SIG-M5 (cell line): ENCODE measurements around the gene PSMD13.

Experiments used
- DNase-seq: peaks from one replicate; lab custom pipeline; 2025; lab: John Stamatoyannopoulos, UW

PSMD13 gene

DNA sequence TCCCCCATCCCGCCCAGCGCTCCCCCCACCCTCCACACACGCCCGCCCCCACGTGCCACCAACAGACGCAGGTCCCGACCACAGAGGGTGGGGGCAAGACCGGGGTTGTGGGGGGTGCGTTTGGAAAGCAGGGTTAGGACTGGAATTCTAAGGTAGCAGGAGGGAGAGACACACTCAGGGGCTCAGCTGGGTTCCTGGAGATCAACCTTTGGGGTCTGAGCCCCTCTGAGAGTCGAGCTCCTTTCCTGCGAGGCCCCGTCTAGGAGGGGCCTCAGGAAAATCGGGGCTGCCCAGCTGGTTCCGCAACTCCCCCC, 52.6 kb downstream of the PSMD13 start:
- DNase-seq = no peak

DNA sequence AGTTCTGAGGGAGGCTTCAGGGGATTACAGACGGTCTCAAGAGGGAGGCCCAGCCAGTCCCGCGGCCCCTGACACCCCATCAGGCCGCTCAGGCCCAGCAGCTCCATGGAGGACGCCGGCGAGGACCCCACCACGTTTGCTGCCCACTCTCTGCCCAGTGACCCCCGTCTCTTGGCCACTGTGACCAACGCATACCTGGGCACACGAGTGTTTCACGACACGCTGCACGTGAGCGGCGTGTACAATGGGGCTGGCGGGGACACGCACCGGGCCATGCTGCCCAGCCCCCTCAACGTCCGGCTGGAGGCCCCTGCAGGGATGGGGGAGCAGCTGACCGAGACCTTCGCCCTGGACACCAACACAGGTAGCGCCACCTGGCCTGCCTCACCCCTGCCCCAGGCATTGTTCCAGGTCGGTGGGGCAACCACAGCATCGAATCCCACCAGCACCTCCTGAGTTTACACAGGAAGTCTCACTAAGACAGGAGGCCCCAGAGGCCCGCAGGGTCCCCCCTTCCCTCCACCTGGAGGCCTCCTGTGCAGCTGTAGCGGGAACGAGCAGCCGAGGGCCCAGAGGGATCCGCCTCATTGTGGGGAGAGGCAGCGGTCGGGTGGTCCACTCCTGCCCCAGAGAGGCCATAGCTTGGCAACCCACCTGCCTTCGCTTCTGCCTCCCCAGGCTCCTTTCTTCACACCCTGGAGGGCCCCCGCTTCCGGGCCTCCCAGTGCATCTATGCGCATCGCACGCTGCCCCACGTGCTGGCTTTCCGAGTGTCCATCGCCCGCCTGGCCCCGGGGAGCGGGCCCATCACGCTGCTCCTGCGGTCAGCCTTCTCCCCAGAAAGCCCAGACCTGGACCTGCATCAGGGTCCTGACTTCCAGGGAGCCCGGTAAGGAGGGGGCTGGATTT, 53.2 kb downstream of the PSMD13 start:
- no peak for DNase-seq

DNA sequence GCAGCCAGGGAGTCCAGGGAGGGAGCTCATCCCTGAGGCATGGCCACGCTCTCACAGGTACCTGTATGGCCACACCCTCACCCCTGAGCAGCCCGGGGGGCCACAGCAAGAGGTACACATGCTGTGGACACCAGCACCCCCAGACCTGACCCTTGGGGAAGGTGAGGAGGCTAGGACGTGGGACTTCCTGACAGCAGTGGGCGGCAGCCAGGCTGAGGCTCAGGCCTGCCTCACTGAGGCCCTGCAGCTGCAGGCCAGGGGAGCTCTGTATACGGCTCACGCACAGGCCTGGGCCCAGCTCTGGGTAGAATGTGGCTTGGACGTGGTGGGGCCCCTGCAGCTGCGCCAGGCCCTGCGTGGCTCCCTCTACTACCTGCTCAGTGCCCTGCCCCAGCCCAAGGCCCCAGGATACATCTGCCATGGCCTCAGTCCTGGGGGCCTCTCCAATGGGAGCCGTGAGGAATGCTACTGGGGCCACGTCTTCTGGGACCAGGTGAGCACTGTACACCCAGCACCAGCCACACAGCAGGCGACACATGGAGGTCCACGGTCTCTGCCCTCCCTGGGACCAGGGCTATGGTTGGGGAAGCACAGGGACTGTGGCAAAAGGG, 54.0 kb downstream of the PSMD13 start:
- DNase-seq = no peak

DNA sequence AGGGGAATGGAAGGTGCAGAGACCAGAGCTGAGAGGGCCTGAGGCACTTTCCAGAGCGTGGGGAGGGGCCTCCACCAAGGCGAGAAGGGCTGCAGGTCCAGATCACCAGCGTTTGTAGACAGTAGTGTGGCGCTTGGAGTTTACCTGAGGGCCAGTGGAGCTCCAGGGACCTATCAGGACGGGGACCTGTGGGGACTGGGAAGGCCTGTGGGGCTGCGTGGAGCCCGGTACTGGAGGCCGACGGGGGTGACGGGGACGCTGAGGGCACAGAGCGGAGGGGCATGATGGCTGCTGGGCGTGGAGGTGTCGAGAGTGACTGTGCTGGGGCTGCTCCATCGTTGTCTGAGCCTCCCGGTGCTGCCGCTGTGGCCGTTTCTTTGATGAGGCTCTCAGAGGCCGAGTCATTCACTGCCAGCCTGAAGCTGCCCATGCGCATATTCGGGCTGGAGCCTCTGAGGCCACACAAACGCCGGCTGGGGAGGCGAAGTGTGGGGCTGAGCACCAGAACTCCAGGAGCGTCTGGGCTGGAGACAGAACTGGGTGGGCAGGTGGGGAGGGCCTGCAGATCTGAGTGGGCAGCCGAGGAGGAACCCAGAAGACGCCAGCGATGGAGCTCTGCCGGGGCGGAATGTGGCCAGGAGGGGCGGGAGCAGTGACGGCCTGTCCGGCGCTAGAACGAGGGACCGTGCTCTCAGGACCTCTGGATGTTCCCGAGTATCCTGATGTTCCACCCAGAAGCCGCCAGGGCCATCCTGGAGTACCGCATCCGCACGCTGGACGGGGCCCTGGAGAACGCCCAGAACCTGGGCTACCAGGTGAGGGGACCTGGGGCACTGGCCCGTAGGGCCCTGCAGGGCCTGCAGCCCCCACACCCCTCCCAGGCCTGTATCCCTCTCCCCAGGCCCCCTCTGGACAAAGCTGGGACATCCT, 54.8 kb downstream of the PSMD13 start:
- DNase-seq = no peak

DNA sequence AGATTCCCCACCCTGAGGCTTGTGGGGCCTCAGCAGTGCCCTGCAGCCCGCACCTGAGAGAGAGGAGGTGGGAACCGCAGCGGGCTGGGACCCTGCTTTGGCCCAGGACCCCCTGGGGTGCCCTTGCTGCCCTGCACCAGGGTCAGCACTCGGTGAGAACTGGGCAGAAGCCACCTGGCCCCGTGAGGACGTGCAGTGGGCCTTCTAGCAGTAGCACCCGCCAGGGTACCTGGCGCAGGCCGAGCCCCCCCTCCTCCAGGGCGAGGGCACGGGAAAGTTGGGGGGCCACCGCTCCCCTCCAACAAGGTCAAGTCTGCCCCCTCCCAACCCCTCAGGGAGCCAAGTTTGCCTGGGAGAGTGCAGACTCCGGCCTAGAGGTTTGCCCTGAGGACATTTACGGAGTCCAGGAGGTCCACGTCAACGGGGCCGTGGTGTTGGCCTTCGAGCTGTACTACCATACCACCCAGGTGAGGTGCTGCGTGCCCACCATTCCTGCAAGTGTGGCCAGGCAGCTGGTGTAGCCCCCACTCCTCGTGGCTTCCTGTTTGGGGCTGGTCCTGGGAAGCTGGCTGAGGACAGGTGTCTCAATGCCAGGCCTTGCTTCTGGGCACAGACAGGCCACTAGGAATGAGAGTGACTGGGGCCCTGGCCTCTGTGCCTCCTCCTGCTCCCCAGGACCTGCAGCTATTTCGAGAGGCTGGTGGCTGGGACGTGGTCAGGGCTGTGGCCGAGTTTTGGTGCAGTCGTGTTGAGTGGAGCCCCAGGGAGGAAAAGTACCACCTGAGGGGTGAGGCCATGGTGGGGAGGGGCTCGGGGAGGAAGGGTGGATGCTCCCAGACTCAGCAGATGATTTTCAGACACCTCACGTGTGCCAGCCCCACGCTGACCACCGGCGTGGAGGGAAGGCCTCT, 55.7 kb downstream of the PSMD13 start:
- DNase-seq = no peak

DNA sequence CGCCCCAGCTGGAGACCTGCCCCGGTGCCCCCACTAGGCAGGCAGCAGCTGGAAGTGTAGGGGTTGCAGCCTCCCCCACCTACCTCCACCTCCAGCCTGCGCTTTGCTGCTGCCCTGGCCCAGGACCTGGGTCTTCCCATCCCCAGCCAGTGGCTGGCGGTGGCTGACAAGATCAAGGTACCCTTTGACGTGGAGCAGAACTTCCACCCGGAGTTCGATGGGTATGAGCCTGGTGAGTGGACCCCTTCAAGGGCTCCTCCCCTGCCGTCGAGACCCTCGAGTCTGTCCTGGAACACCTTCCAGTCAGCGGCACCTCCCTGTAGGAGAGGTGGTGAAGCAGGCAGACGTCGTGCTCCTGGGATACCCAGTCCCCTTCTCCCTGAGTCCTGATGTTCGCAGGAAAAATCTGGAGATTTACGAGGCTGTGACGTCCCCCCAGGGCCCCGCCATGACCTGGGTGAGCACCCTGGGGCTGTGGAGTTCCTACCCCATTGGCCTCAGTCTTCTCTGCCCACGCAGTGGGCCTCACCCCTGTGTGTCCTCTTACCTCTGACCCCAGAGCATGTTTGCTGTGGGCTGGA, 56.6 kb downstream of the PSMD13 start:
- no peak for DNase-seq

DNA sequence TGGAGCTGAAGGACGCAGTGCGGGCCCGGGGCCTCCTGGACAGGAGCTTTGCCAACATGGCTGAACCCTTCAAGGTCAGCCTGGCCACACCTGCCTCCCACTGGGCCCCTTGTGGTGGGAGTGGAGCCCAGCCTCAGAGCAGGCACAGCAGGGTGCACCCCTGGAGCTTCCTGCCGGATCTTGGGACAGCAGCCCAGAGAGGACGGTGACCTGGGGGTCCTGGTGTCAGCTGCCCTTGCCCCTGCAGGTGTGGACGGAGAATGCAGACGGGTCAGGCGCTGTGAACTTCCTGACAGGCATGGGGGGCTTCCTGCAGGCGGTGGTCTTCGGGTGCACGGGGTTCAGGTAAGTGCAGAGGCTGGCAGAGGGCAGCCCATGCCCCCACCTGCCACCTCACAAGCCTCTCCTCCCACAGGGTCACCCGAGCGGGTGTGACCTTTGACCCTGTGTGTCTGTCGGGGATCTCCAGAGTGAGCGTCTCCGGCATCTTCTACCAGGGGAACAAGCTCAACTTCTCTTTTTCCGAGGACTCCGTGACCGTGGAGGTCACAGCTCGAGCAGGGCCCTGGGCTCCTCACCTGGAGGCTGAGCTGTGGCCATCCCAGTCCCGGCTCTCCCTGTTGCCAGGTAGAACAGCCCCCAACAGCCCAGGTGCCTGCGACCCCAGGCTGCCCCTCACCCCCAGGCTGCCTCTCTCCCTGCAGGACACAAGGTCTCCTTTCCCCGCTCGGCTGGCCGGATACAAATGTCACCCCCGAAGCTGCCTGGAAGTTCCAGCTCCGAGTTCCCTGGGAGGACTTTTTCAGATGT, 57.3 kb downstream of the PSMD13 start:
- no peak for DNase-seq

DNA sequence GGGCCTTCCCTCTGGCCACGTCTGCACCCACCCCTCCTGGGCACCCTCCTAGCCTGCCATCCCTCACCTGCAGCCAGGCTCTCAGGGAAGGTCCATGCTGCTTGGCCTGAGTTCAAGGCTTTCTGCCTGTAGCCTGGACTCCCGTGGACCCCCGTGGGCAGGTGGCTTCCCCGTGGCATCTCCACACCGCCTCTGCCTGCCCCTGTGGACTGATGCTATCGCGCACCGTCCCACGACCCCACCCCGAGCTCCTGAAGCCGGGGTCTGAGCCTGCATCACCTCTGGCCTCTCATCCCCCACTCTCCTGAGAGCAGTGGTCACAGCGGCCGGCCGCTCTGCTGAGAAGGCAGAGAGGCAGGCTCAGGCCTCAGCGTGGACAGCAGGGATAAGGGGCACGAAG, 58.0 kb downstream of the PSMD13 start:
- DNase-seq = no peak

DNA sequence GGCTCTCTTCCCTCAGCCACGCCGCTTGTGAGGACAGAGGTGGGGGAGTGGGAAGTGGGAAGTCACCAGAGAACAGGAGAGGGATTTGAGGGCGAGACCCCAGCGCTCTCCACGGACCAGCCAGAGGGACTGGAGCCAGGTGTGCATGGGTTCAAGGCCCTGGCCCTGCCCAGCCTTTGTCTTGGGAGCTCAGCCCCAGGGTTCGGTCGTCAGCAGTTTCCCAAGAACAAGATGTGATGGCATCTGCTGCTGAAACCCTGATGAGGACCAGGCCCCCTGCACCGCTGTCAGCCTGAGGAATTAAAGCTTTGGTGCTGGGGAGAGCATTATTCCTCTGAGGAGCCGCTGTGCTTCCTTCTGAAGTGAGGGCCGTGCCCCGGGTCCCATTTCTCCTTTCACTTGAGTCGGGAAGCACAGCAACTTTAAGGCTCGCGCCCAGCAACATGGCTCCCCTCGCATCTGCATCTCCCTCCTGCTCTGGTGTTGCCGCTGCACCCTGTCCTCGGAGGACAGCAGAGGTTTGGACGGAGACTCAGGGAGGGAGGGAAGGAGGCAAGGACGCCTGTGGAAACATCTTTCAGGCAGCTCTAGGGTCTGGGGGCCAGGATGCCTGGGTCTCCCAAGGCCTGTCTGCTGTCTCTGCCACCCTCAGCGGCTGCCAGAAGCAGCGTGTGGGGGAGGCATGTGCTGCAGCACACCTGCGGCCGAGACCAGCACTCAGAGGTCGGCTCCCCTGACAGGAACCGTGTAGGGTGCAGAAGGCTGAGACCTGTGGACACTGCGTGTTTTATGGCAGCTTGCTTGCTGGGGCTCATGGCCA, 58.8 kb downstream of the PSMD13 start:
- no peak for DNase-seq

DNA sequence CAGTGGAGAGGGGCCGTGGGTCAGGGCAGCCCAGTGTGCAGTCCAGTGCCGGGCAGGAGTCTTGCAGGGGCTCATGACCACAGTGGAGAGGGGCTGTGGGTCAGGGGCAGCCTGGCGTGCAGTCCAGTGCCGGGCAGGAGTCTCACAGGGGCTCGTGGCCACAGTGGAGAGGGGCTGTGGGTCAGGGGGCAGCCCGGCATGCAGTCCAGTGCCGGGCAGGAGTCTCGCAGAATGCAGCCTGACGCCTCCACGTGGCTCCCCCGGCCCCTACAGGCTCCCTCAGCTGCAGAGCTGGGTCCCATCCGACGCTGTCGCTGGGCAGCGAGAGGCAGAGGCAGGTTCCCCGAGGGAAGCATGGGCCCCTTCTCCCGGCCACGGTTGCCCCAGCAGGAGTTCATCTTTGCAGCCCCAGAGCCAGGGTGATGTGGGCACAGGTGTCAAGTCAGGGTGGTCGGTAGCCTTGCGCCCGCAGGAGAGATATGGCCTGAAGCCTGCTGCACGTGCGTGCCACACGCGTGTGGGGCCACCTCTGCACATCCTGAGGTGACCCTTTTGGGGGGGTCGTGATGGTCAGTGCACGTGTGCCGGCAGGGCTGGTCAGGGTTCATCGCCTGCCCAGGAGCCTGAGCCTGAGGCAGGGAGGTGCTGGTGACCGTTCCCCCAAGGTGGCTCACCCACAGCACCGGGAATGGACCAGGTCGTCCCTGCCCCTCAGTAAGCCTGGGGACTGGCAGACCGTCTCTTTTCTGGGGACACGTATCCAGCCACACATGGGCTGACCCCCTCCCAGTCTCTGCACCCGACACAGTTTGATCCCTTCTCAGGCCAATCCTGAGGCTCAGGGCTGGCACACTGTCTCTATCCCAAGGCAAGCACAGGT, 59.6 kb downstream of the PSMD13 start:
- no peak for DNase-seq

DNA sequence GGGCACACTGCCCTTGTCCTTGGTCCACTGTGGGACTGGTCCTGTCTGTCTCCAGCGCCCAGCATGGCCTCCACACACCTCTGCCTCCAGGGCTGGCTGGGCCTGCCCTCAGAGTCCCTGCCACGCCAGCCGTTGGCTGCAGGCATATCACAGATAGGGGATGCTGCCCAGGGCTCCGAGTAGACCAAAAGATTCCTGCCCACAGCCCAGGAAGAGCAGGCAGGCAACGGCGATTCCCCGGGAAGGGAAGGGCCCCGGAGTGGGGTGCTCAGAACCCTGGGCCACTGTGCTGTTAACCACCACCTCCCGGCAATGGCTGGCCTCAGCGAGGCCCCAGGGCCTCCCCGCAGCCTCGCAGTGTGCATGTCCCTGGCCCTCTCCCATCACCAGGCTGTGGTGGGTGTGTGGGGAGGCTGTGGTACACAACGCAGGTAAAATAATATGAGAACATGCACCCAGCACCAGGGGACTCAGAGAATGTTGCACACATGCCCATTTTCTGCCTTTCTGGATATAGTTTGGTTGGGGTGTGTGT, 60.3 kb downstream of the PSMD13 start:
- no peak for DNase-seq

DNA sequence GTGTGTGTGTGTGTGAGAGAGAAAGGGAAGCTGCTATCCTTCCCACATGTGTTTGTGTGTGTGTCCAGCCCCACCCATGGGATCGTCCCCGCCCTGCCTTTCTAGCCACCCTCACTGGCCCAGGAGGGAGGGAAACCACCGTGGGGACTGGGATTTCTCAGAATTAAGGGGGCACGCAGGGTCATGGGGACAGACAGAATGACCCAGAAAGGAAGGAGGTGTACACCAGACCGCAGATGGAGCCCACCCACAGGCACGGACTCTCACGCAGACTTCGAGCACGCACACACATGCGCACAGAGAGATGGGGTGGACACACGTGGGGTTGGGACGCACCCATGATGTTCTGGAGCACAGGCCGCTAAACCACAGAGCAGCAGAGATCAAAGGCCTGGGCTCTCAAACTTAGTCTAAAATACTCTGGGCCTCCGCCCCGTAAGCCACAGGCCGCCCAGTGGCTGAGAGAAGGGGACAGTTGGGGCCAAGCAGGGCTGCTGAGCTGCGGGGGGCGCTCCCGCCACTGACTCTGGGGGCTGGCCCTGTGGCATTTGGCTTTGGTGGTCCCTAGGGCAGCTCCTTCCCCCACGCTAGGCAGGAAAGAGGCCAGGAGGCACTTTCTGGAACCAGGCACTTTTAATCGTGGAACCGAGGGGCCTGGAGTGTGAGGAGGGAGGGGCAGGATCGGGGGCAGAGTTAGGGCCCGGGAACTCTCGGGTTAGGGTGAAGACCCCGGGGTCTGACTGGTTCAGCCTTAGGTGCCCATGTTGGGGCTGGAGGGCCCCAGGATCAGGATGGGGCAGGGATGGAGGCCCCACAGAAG, 61.0 kb downstream of the PSMD13 start:
- no peak for DNase-seq

DNA sequence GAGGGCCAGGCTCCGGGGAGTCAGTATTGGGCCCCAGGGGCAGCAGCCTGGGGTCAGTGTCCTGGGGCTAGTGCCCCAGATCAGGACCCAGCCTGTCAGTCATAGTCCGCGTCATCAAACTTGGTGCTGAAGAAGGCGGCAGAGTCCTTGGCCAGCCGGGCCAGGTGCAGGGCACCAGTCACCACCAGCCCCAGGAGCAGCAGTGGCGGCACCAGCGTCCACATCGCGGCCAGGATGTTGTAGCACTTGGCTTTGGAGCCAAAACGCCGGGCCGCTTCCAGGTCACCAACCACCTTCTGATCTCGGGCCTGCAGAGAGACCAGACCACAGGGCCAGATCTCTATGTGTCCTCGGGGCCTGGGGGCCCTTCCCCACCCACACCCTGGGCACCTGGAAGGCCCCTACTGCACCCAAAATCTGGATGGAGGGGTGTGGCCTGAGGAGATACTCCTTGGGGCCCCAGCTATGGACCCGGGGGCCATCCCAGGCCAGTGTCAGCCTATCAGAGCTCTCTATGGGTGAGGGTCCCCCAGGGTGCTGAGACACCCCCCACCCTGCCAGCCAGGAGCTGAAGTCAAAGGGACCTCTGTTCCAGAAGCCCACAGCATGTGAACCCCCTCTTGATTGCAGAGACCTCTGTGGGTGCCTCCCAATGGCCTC, 61.8 kb downstream of the PSMD13 start:
- DNase-seq = no peak

DNA sequence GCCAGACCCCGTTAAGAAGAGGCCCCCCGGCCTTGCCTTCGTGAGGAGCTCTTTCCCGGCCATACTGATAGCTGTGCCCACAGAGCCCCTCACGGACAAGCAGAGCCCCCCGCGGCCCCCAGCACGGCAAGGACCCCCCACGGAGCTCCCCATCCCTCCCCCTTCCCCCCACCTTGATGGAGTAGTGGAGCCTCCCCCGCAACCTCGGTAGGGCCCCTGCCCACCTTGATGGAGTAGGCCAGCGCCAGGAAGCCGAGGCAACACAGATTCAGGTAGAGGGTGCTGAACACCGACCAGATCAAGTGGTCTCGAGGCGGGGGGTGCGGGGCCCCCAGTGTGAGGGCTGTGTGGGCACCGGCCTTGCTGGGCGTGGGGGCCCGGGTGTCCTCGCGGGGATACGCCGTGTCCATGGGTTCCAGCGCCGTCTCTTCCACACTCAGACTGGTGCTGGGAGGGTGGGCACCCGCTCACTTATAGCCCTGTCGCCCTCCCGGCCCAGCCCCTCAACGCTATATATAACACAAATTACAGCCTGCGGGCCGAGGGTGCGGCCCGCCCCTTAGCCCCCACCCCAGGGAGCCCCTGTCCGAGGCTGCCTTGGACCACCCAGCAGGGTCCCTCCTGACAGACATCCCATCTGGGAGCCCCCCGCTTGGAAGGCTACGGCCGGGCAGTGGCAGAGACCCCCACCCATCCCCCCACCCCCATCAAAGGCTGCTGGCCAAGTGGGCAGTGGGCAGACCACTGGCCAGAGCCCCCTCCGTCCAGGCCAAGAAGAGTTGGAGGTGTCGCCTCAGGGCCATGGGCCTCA, 62.5 kb downstream of the PSMD13 start, which contains the start of gene IFITM5:
Gene IFITM5 (minus strand): TSS at position 446 of the 811 bp plus-strand sequence. CDS start 36 bp downstream, at position 410.
- DNase-seq = no peak

DNA sequence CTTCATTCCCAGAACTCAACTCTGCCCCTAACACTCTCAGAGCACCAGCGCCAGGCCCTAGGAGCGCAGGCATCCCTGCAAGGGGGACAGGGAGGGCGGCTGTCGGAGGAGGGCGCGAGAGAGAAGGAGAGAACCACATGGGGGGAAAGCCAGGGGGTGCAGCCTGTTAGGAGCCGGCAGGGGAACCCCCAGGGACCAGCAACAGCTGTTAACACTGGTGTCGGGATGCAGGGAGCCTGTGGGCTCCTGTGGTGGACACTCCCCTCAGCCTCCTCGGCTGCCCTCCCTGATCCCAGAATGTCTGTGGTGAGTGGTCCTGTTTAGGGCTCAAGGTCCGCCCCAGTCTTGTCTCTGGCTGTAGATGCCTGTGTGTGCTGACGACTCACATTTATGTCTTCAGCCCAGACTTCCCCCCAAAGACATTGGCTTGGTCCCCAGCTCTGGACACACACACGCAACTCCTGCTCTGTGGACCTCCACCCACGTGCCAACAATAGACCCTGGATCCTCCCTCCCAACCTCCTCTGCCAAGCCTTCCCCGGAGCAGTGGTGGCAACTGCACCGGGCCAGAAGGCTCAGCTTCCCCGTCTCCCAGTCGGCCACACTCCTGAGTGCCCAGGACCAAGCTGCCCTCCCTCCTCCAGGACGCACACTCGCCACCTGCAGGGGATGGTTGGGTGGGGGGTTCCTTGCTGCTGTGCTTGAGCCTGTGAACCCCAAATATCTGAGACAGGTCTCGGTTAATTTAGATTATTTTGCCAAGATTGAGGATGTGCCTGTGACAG, 63.4 kb downstream of the PSMD13 start:
- DNase-seq = no peak
